Thyroid gland (tissue), 4 donors: ENCODE measurements around the gene CGA. TPM values are rescaled to one million over a fixed set of nuclear protein-coding genes. Genes with fewer than 3 reads are reported as not detected.

Experiments used
- DNase-seq, 2 donors: peaks; one replicate each; pipeline ENCODE4 v3.0.0-alpha.2; 2019
- H3K27ac ChIP-seq, 3 donors: fragments of 200-600 bp; sonication (generic); 1 replicate in 2 of 3; 2 replicates in 1 of 3; pipeline ENCODE4 v1.5.1; 2016 to 2019; ENCODE audit warnings: mild to moderate bottlenecking in 1 of 3, moderate library complexity in 1 of 3
- H3K27me3 ChIP-seq: fragments of 200-600 bp; sonication (generic); one replicate; pipeline ENCODE4 v1.5.1; 2019
- H3K36me3 ChIP-seq, 2 donors: fragments of 200-600 bp; sonication (generic); one replicate each; pipeline ENCODE4 v1.5.1; 2016 to 2019
- H3K4me1 ChIP-seq, 2 donors: fragments of 200-600 bp; sonication (generic); one replicate each; pipeline ENCODE4 v1.5.1; 2017 to 2019
- H3K4me3 ChIP-seq, 3 donors: fragments of 200-600 bp; sonication (generic); replicated peaks in 1 of 3; 1 replicate in 2 of 3; 2 replicates in 1 of 3; pipeline ENCODE4 v1.5.1; 2016; ENCODE audit warnings: mild to moderate bottlenecking in 1 of 3
- H3K9me3 ChIP-seq: fragments of 200-600 bp; sonication (generic); one replicate; pipeline ENCODE4 v1.5.1; 2017
- CTCF ChIP-seq, 6 experiments: fragments of 200-600 bp in 3 of 6; fragments of 450-650 bp in 3 of 6; sonication (generic) in 3 of 6; IDR thresholded peaks; one replicate each; pipeline ENCODE4 v1.5.1; 2016 to 2019; ENCODE audit warnings: antibody characterized with exemption in 6 of 6, mild to moderate bottlenecking in 2 of 6, inconsistent platforms in 1 of 6, moderate library complexity in 1 of 6
- POLR2A ChIP-seq, 2 donors: fragments of 450-650 bp; IDR thresholded peaks; one replicate each; pipeline ENCODE4 v1.6.1; 2017; ENCODE audit warnings: antibody characterized with exemption in 2 of 2, mild to moderate bottlenecking in 2 of 2, moderate library complexity in 1 of 2
- WGBS, 2 donors: methylation state at CpG; one replicate each; pipeline ENCODE4 v1.1.5; 2017; 5-methylcytosine and 5-hydroxymethylcytosine counted together
- intact Hi-C: fragments of 100-400 bp; cut with DNase I; formaldehyde crosslinking; loops from one replicate; pipeline ENCODE4 v1.15.1; 2023
- total RNA-seq, 4 donors: library from RNA; depleted of rRNA; stranded (reverse); fragments of >200 nt; gene quantifications; one replicate each; pipeline ENCODE4 v1.2.3, GENCODE V29; 2016

CGA gene
- total RNA-seq, 4 donors from 2014 or later = not detected

DNA sequence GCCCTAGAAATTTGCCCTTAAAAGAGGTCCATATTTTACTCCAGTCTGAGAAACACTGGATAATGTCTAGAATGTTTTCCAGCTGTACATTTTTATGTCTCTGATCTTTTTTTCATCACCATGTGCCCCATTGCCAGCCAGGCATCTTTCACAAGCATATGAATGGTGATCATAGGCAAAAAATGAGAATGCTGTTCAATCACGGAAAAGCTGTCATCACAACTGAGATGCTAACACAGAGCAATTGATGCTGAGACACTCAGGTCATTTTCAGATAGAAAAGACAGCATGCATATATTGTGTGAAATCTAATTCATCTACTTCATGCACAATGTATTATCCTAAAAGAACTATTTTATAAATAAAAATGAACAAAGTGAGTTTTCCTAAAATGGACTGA is 41.6 kb downstream of the CGA start:
- WGBS, 2 donors = 80 to 83% methylated on average over 1 of the region's 1 CpG
- H3K27me3 ChIP-seq = no peaks in the 10 kb centered on the region
- no peak overlapping the region for H3K27ac ChIP-seq
- H3K9me3 ChIP-seq = no peaks in the 10 kb centered on the region
- H3K4me3 ChIP-seq = no peak overlapping the region
- no peak for DNase-seq
- intact Hi-C loops = no loop called here
- H3K4me1 ChIP-seq = no peaks in the 10 kb centered on the region
- TF ChIP-seq POLR2A (IDR thresholded peaks at IDR 0.05) (no peak), CTCF (IDR thresholded peaks at IDR 0.05) (no peak)
- no peaks in the 10 kb centered on the region for H3K36me3 ChIP-seq

DNA sequence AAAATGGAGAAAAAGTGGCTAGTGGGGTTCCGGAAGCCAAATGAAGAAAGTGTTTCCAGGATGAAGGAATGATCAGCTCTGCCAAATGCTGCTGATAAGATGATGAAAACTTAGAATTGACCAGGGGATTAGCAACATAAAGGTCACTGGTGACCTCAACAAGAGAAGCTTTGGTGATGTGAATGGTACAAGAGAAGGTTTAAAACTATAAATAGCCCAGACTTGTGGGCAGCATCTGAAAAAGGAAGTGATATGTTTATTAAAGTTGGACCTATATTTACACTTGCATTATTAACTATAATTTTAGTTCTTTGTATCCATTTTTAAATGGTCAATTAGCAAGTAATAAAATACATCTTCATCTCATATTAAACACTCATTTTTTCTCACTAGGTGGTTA is 45.1 kb downstream of the CGA start:
- H3K27me3 ChIP-seq = no peaks in the 10 kb centered on the region
- intact Hi-C loops = no loop called here
- H3K4me1 ChIP-seq = no peaks in the 10 kb centered on the region
- WGBS, 2 donors = 85 to 89% methylated on average over 1 of the region's 1 CpG
- TF ChIP-seq POLR2A (IDR thresholded peaks at IDR 0.05) = no peak
- TF ChIP-seq CTCF (IDR thresholded peaks at IDR 0.05) = no peak
- no peaks in the 10 kb centered on the region for H3K36me3 ChIP-seq
- no peak overlapping the region for H3K4me3 ChIP-seq
- H3K27ac ChIP-seq = no peak overlapping the region
- DNase-seq = no peak
- H3K9me3 ChIP-seq = no peaks in the 10 kb centered on the region

- TF ChIP-seq POLR2A (IDR thresholded peaks at IDR 0.05) (no peak), CTCF (IDR thresholded peaks at IDR 0.05) (no peak)
- Histone ChIP-seq H3K27me3 (no peaks in the 10 kb centered on the region), H3K4me3 (no peak overlapping the region), H3K36me3 (no peaks in the 10 kb centered on the region), H3K9me3 (no peaks in the 10 kb centered on the region), H3K27ac (no peak overlapping the region), H3K4me1 (no peaks in the 10 kb centered on the region)
- DNase-seq = no peak
- WGBS, 2 donors = 55 to 76% methylated on average over 5 of the region's 5 CpGs
- intact Hi-C loops = no loop called here
These were observed 49.3 kb downstream of the CGA start for GRCh38 chr6:87045521-87046075.

DNA sequence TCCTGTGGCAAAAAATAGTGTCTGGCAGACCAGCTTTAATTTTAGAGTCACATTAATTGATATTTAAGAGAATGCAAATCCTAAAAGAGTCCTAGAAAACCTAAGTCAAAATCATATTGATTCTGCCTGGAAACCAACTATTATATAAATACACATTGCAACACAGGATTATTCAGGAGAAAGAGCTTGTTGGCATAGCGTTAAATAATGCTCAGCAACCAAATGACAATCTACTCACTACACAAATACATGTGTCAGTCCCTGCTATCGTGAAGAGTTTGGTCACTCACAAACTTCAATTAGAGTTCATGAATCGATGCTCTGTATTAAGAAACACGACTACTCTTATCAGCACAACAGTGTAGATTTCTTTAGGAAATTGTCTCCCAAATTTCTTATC is 54.2 kb downstream of the CGA start:
- no peak overlapping the region for H3K27ac ChIP-seq
- DNase-seq = no peak
- H3K4me3 ChIP-seq = no peak overlapping the region
- H3K36me3 ChIP-seq = no peaks in the 10 kb centered on the region
- WGBS, 2 donors = 86 to 90% methylated on average over 4 of the region's 4 CpGs
- intact Hi-C loops = no loop called here
- H3K27me3 ChIP-seq = no peaks in the 10 kb centered on the region
- no peaks in the 10 kb centered on the region for H3K4me1 ChIP-seq
- no peak for TF ChIP-seq CTCF (IDR thresholded peaks at IDR 0.05)
- H3K9me3 ChIP-seq = no peaks in the 10 kb centered on the region

Other genes with a start within 250 kb of the CGA start
- 1 to 10 TPM in 1 of 4 donors, under 1 TPM in 2, not detected in 1; 0.33 to 2.6 (median 0.49) TPM for gene HTR1E, start 157.6 kb downstream of the CGA start, total RNA-seq
- gene ZNF292, start 60.5 kb upstream of the CGA start, total RNA-seq = 10 to 100 TPM; 46.2 to 55.5 (median 50.1) TPM
- gene SMIM8, start 227.5 kb upstream of the CGA start, total RNA-seq = 10 to 100 TPM; 16.4 to 18.9 (median 17.6) TPM
- gene GJB7, start 234.2 kb upstream of the CGA start, total RNA-seq = not detected
- 10 to 100 TPM in 1 of 4 donors, 1 to 10 TPM in 3; 4.3 to 12.1 (median 7.3) TPM for gene C6orf163, start 249.7 kb upstream of the CGA start, total RNA-seq